ENCODE measurements around the gene DNTT. TPM values are rescaled to one million over a fixed set of nuclear protein-coding genes. Genes with fewer than 3 reads are reported as not detected.

DNTT gene
- total RNA-seq, 1 experiment from 2014 or later = not detected

GRCh38 chr10:96384506-96384905 lies 80.3 kb downstream of the DNTT start:
- Histone ChIP-seq H3K36me3 (ENCODE audit: control insufficient read depth, insufficient read depth, low read length) (no peaks in the 10 kb centered on the region), H3K4me1 (no peaks in the 10 kb centered on the region), H3K4me3 (ENCODE audit: low read depth, low read length) (no peak overlapping the region), H3K27me3 (replicated peaks; ENCODE audit: control insufficient read depth, insufficient read depth, low read length) (peaks cover under 1% of the 10 kb centered on the region; the same call in 1 of the 2 replicates), H3K9me3 (no peaks in the 10 kb centered on the region)
- Mint-ChIP-seq H3K4me3 (ENCODE audit: unreplicated experiment) (no peak overlapping the region), H3K27ac (ENCODE audit: unreplicated experiment) (no peak overlapping the region), H3K27me3 (ENCODE audit: insufficient read depth, unreplicated experiment) (peaks cover 18% of the 10 kb centered on the region), H3K4me1 (ENCODE audit: low read depth, unreplicated experiment) (no peaks in the 10 kb centered on the region), H3K9me3 (ENCODE audit: unreplicated experiment) (no peaks in the 10 kb centered on the region), H3K36me3 (ENCODE audit: insufficient read depth, unreplicated experiment) (no peaks in the 10 kb centered on the region)
- no peak for TF ChIP-seq CTCF (IDR thresholded peaks at IDR 0.05; ENCODE audit: insufficient read depth in 1 of 2, low read depth in 1 of 2, low read length in 1 of 2, severe bottlenecking in 1 of 2, unreplicated experiment in 1 of 2)
- ChIA-PET POLR2A (no interaction called here), CTCF (interaction anchor here (1.2 kb wide), 1 partner anchor 9 kb away, joined by 4 read pairs; no protein-coding TSS in a partner anchor)
- BruUV-seq (replicated peaks) = no TSS peak
- DNase-seq = no peak
- intact Hi-C loops (cut with micrococcal nuclease; ENCODE audit: unreplicated experiment) = no loop called here

GRCh38 chr10:96387161-96387560 lies 82.9 kb downstream of the DNTT start:
- no peak overlapping the region for H3K27ac Mint-ChIP-seq (ENCODE audit: unreplicated experiment)
- no TSS peak for BruUV-seq (replicated peaks)

GRCh38 chr10:96387601-96388000 lies 83.4 kb downstream of the DNTT start:
- POLR2A ChIA-PET = no interaction called here
- no peaks in the 10 kb centered on the region for H3K9me3 Mint-ChIP-seq (ENCODE audit: unreplicated experiment)
- no peak overlapping the region for H3K27ac Mint-ChIP-seq (ENCODE audit: unreplicated experiment)
- H3K9me3 ChIP-seq = no peaks in the 10 kb centered on the region
- no peak overlapping the region for H3K4me3 ChIP-seq (ENCODE audit: low read depth, low read length)
- H3K27me3 ChIP-seq (replicated peaks; ENCODE audit: control insufficient read depth, insufficient read depth, low read length) = peaks cover 2% of the 10 kb centered on the region; the same call in 1 of the 2 replicates
- CTCF ChIA-PET = no interaction called here
- BruUV-seq (replicated peaks) = no TSS peak
- no peaks in the 10 kb centered on the region for H3K36me3 Mint-ChIP-seq (ENCODE audit: insufficient read depth, unreplicated experiment)
- H3K27me3 Mint-ChIP-seq (ENCODE audit: insufficient read depth, unreplicated experiment) = peaks cover 17% of the 10 kb centered on the region
- no peaks in the 10 kb centered on the region for H3K4me1 ChIP-seq
- no peak for TF ChIP-seq CTCF (IDR thresholded peaks at IDR 0.05; ENCODE audit: insufficient read depth in 1 of 2, low read depth in 1 of 2, low read length in 1 of 2, severe bottlenecking in 1 of 2, unreplicated experiment in 1 of 2)
- no peaks in the 10 kb centered on the region for H3K36me3 ChIP-seq (ENCODE audit: control insufficient read depth, insufficient read depth, low read length)
- DNase-seq = no peak
- no peak overlapping the region for H3K4me3 Mint-ChIP-seq (ENCODE audit: unreplicated experiment)
- H3K4me1 Mint-ChIP-seq (ENCODE audit: low read depth, unreplicated experiment) = no peaks in the 10 kb centered on the region
- intact Hi-C loops (cut with micrococcal nuclease; ENCODE audit: unreplicated experiment) = no loop called here

More at GRCh38 chr10:96387161-96387560, 82.9 kb downstream of the DNTT start:
- TF ChIP-seq CTCF (IDR thresholded peaks at IDR 0.05; ENCODE audit: insufficient read depth in 1 of 2, low read depth in 1 of 2, low read length in 1 of 2, severe bottlenecking in 1 of 2, unreplicated experiment in 1 of 2) = no peak
- peaks cover 18% of the 10 kb centered on the region for H3K27me3 Mint-ChIP-seq (ENCODE audit: insufficient read depth, unreplicated experiment)
- H3K9me3 Mint-ChIP-seq (ENCODE audit: unreplicated experiment) = no peaks in the 10 kb centered on the region
- ChIA-PET POLR2A (no interaction called here), CTCF (no interaction called here)
- DNase-seq = no peak
- Histone ChIP-seq H3K36me3 (ENCODE audit: control insufficient read depth, insufficient read depth, low read length) (no peaks in the 10 kb centered on the region), H3K4me3 (ENCODE audit: low read depth, low read length) (no peak overlapping the region), H3K27me3 (replicated peaks; ENCODE audit: control insufficient read depth, insufficient read depth, low read length) (peaks cover 2% of the 10 kb centered on the region; the same call in 1 of the 2 replicates), H3K9me3 (no peaks in the 10 kb centered on the region), H3K4me1 (no peaks in the 10 kb centered on the region)
- H3K4me1 Mint-ChIP-seq (ENCODE audit: low read depth, unreplicated experiment) = no peaks in the 10 kb centered on the region
- intact Hi-C loops (cut with micrococcal nuclease; ENCODE audit: unreplicated experiment) = no loop called here
- no peaks in the 10 kb centered on the region for H3K36me3 Mint-ChIP-seq (ENCODE audit: insufficient read depth, unreplicated experiment)
- no peak overlapping the region for H3K4me3 Mint-ChIP-seq (ENCODE audit: unreplicated experiment)

Other genes with a start within 250 kb of the DNTT start
- gene ZNF518A, start 174.1 kb upstream of the DNTT start, total RNA-seq (2022) = 47.2 TPM in 2 replicates
- gene BLNK, start 32.9 kb upstream of the DNTT start, total RNA-seq (2022) = 0.30 and 0.36 TPM in 2 replicates
- not detected in 2 replicates for gene OPALIN, start 54.6 kb downstream of the DNTT start, total RNA-seq (2022)
- gene TLL2, start 209.5 kb downstream of the DNTT start, total RNA-seq (2022) = 0.14 TPM in 1 of 2 replicates, not detected in the other